Measurements from ENCODE around the gene NF2. TPM values are rescaled to one million over a fixed set of nuclear protein-coding genes. Genes with fewer than 3 reads are reported as not detected.

Gene NF2
- total and polyA plus RNA-seq, 3 donors from 2014 or later: 23.4 to 45.2 (median 32.5) TPM

DNA sequence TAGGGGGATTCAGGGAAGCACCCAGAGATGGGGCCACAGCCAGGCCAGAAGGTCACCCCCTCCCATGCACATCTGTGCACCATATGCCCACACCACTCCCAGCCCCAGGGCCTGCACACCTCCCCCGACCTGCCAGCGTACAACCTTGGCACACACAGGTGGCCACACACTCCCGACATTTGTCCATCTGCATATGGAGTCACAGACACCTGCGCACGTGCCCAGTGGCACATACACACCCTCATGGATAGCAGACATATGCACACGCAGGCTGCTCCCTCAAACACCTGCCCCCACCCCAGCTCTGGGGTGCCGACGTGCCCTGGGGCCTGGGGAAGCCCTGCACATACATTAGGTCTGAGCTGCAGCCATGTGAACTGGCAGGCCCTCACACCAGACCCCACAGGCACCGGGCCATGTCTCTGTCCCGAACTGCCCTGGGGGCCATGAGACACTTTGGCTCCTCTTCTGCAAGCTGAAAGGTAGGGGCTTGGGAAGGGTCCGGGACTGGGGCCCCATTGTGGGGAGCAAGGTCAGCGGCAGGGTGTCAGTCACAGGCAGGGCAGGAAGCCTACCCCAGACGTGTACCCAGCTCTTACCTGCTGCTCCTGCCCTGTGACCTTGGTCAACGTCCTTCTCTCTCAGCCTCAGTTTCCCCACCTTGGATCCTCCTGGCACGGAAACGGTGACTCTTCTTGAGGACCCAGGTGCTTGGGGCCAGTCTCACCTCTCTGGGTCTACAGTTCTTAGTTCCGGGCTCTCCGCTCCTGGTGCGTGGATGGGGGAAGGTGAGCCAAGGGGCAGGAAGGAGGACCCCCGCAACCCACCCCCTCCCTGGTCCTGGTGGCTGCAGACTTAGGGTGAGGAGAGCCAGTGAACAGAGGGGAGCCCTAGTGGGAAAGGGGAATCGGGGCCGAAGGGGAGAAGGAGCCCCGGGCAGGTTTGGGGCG is 115.8 kb downstream of the NF2 start:
- no peak overlapping the region for H3K4me3 ChIP-seq
- no peaks in the 10 kb centered on the region for H3K36me3 ChIP-seq (ENCODE audit: low read depth, missing control alignments)
- no peaks in the 10 kb centered on the region for H3K4me1 ChIP-seq
- DNase-seq: no peak
- peaks cover 4% of the 10 kb centered on the region for H3K27me3 ChIP-seq
- WGBS, 2 donors: 32 to 43% methylated on average over 8 to 23 of the region's 24 CpGs
- intact Hi-C loops (cut with DNase I; ENCODE audit: low total_unique reads): no loop called here
- H3K9me3 ChIP-seq: no peaks in the 10 kb centered on the region
- no peak overlapping the region for H3K27ac ChIP-seq
- TF ChIP-seq, protein P1, sequence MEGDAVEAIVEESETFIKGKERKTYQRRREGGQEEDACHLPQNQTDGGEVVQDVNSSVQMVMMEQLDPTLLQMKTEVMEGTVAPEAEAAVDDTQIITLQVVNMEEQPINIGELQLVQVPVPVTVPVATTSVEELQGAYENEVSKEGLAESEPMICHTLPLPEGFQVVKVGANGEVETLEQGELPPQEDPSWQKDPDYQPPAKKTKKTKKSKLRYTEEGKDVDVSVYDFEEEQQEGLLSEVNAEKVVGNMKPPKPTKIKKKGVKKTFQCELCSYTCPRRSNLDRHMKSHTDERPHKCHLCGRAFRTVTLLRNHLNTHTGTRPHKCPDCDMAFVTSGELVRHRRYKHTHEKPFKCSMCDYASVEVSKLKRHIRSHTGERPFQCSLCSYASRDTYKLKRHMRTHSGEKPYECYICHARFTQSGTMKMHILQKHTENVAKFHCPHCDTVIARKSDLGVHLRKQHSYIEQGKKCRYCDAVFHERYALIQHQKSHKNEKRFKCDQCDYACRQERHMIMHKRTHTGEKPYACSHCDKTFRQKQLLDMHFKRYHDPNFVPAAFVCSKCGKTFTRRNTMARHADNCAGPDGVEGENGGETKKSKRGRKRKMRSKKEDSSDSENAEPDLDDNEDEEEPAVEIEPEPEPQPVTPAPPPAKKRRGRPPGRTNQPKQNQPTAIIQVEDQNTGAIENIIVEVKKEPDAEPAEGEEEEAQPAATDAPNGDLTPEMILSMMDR (IDR thresholded peaks at IDR 0.05): no peak
- TF ChIP-seq POLR2A (IDR thresholded peaks at IDR 0.05): no peak

DNA sequence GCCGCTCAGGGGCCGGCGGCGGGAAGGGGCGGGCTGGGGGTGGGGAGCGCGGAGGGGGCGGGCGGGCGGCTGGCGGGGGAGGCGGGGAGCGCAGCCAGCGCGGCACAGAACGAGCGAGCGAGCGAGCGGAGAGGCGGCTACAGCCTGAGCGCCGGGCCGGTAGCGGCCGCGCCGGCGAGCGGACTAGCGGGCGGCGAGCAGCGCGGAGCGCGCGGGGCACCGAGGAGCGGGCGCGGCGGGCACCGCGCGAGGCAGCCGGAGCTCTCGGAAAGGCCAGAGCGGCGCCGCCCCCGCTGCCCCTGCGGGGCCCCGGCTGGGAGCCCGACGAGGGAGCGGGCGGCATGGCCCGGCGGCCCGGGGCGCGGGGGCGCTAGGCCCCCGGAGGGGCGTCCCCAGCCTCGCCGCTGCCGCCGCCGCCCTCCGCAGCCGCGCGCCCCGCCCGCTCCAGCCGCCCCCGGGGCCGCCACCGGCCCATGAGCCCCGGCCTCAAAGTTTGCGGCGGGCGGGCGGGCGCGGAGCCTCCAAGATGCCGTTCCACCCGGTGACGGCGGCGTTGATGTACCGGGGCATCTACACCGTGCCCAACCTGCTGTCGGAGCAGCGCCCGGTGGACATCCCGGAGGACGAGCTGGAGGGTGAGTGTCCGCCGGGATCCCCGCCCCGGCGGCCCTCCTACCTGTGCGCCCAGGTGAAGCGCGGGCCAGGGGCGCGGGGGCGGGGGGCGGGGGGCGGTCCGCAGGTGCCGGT is 116.6 kb downstream of the NF2 start, which contains the start of gene CABP7:
TSS of gene CABP7 (plus strand) at position 105 of the 747 bp plus-strand sequence. CDS start at position 527, 422 bp downstream.
- Histone ChIP-seq H3K4me1 (no peaks in the 10 kb centered on the region), H3K9me3 (no peaks in the 10 kb centered on the region), H3K4me3 (peak within 1 kb of the TSS in 1 of 2 donors; percentile 12), H3K27me3 (peaks cover 4% of the 10 kb centered on the region), H3K27ac (no peak within 1 kb of the TSS), H3K36me3 (ENCODE audit: low read depth, missing control alignments) (no peaks in the 10 kb centered on the region)
- DNase-seq: no peak
- WGBS, 2 donors: 0% methylated on average over 8 of the region's 115 CpGs; no CpG with 5 or more reads in 1 of the 2 donors
- intact Hi-C loops (cut with DNase I; ENCODE audit: low total_unique reads): no loop called here
- TF ChIP-seq POLR2A (IDR thresholded peaks at IDR 0.05): no peak

DNA sequence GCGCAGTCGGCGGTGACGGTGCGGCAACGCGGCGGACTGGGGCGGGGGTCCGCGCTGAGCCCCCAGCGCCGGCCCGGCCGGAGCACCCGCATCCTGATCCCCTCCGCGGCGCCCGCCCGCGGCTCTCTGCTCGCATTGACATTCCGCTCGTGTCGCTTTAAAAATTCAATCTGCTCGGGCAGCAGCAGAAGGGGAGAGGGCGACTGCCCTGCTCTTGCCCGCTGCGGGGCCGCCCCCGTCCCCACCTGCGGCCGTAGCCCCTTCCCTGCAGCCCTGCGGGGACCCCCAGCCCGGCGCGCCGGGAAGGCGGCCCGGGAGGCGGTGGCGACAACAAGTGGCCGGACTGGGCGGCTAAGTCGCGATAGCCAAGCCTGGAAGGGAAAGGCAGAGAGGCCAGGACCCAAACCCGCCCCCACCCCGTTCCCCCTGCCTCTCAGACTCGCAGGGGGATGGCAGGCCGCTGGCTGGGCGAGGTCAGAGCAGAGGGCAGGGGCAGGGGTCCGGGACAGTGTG is 117.4 kb downstream of the NF2 start:
- intact Hi-C loops (cut with DNase I; ENCODE audit: low total_unique reads): no loop called here
- no peak for DNase-seq
- Histone ChIP-seq H3K4me1 (no peaks in the 10 kb centered on the region), H3K27me3 (peaks cover 4% of the 10 kb centered on the region), H3K27ac (no peak overlapping the region), H3K36me3 (ENCODE audit: low read depth, missing control alignments) (no peaks in the 10 kb centered on the region), H3K4me3 (peak overlapping the region in 1 of 2 donors; percentile 12), H3K9me3 (no peaks in the 10 kb centered on the region)
- WGBS, 2 donors: 0 to 3% methylated on average over 8 to 32 of the region's 53 CpGs
- no peak for TF ChIP-seq POLR2A (IDR thresholded peaks at IDR 0.05)
- TF ChIP-seq, protein P1 (IDR thresholded peaks at IDR 0.05): no peak

DNA sequence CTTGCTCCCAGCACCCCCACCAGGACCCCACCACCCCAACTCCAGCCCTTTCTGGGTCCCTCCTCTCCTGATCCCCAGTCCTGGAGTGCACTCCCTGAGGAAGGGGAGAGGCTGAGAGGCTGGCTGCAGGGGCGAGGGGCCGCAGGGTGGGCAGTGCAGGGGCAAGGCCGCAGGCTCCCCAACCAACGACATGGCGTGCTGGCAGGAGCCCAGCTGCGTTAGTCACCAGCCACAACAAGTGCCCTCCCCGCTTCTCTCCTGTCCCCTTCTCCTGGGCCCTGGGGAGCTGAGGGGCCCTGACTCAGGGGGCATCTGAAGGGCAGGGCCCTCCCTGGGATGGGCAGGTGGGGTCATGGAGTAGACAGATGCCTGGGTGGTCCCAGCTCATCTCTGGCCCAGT is 118.7 kb downstream of the NF2 start:
- Histone ChIP-seq H3K36me3 (ENCODE audit: low read depth, missing control alignments) (no peaks in the 10 kb centered on the region), H3K4me1 (peaks cover 4% of the 10 kb centered on the region), H3K9me3 (no peaks in the 10 kb centered on the region), H3K27ac (no peak overlapping the region), H3K27me3 (peaks cover 4% of the 10 kb centered on the region), H3K4me3 (no peak overlapping the region)
- WGBS, 2 donors: 88 to 89% methylated on average over 4 to 6 of the region's 7 CpGs
- DNase-seq: no peak
- TF ChIP-seq POLR2A (IDR thresholded peaks at IDR 0.05): no peak
- TF ChIP-seq, protein P1 (IDR thresholded peaks at IDR 0.05): no peak
- intact Hi-C loops (cut with DNase I; ENCODE audit: low total_unique reads): no loop called here

DNA sequence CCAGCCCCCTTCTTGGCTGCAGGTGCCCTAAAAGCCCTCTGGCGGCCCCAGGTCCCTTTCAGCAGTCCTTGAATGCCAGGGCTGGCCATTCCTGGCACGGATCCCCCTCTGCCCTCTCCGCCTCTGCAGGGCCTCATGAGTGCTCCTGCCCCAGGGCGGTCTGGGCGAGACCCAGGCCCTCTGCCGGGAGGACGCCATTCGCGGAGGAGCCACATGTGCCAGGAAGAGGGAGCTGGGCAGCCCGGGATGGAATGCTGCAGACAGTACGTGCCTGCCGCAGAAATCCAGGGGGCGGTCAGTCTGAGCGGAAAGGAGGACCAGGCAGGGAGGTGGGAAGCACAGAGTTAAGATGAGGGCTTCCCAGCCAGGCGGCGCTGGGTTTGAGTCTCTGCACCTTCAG is 119.2 kb downstream of the NF2 start:
- Histone ChIP-seq H3K4me3 (no peak overlapping the region), H3K36me3 (ENCODE audit: low read depth, missing control alignments) (no peaks in the 10 kb centered on the region), H3K9me3 (no peaks in the 10 kb centered on the region), H3K27ac (no peak overlapping the region), H3K27me3 (peaks cover 4% of the 10 kb centered on the region), H3K4me1 (peaks cover 4% of the 10 kb centered on the region)
- 83 to 84% methylated on average over 14 to 16 of the region's 16 CpGs for WGBS, 2 donors
- intact Hi-C loops (cut with DNase I; ENCODE audit: low total_unique reads): no loop called here
- TF ChIP-seq POLR2A (IDR thresholded peaks at IDR 0.05): no peak
- TF ChIP-seq, protein P1 (IDR thresholded peaks at IDR 0.05): no peak
- no peak for DNase-seq

All from testis (tissue), 3 donors.